ENCODE measurements around the gene C11orf24.
"Not testable (repeated sequence)": the region's sequence is repeated elsewhere in the genome, so short reads cannot be mapped to it uniquely, and the experiment has no call there.

C11orf24 gene

DNA sequence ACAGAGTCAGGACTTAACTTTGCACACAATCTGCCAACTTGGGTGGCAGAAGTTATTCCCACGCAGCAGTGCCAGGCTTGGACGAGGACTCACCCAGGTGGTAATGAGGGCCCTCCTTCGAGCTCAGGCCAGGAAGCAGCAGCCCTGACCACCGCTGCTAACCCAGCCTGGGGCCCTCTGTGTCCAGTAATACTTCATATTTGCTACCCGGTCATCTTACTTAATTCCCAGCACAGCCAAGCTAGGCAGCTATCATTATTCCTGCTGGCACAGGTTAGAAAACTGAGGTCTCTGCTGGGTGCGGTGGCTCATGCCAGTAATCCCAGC lies 25.2 kb upstream of the C11orf24 start:
- no peak for TF ChIP-seq ZFX (IDR thresholded peaks at IDR 0.05)
- TF ChIP-seq, protein P1, sequence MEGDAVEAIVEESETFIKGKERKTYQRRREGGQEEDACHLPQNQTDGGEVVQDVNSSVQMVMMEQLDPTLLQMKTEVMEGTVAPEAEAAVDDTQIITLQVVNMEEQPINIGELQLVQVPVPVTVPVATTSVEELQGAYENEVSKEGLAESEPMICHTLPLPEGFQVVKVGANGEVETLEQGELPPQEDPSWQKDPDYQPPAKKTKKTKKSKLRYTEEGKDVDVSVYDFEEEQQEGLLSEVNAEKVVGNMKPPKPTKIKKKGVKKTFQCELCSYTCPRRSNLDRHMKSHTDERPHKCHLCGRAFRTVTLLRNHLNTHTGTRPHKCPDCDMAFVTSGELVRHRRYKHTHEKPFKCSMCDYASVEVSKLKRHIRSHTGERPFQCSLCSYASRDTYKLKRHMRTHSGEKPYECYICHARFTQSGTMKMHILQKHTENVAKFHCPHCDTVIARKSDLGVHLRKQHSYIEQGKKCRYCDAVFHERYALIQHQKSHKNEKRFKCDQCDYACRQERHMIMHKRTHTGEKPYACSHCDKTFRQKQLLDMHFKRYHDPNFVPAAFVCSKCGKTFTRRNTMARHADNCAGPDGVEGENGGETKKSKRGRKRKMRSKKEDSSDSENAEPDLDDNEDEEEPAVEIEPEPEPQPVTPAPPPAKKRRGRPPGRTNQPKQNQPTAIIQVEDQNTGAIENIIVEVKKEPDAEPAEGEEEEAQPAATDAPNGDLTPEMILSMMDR (conservative IDR thresholded peaks at IDR 0.05) = no peak

DNA sequence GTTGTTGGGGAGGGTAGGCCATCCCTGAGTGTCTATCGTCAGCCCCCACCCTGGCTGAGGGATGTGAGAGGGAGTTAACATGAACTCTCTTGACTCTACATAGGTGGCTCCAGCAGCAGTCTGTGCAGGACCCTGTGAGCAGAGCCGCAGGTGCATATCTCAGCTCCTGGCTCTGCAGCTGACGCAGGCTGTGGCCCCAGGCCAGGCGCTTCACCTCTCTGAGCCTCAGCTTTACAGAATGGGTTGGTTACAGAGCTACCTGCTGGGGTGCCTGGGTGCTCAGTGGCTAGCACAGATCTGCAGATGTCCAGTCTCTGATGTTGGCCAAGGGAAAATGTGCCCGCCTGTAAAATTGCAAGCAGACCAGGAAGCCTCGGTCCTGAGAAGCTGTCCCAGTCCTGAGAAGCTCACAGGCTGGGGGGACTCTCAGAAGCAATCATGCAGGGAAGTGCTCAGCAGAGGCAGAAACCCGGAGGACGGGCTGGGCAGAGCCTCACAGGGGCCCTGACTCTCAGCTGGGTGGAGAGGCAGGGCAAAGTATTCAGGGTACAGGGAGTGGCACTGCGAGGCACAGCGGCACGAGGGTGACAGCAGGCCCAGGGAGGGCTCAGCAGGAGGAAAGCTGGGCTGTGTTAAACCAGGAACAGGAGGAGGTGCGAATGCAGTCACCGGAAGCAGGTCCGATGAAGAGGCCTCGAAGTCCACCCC lies 24.7 kb upstream of the C11orf24 start:
- no peak overlapping the region for H3K27ac ChIP-seq
- TF ChIP-seq, protein P1 (conservative IDR thresholded peaks at IDR 0.05) = no peak
- TF ChIP-seq ZFX (IDR thresholded peaks at IDR 0.05) = no peak

More for the DNA sequence above, 25.2 kb upstream of the C11orf24 start:
- H3K27ac ChIP-seq = no peak overlapping the region

DNA sequence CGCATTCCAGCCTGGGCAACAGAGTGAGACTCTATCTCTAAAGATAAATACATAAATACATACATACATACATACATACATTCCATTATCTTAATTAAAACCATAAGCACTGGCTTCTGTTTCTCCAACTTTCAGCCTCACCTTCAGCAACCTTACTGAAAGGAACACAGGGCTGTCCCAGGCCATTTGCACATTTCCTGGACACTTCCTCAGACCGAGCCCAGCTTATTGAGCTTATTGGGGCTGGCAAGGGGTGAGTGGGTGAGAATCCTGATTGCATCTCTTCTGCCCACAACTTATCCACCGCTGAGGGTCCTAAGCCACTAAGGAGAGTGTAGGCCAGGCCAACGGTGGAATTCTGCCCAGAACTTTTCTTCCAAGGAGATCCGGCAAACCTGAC lies 24.2 kb upstream of the C11orf24 start:
- H3K27ac ChIP-seq = no peak overlapping the region
- TF ChIP-seq ZFX (IDR thresholded peaks at IDR 0.05) = no peak
- TF ChIP-seq, protein P1 (conservative IDR thresholded peaks at IDR 0.05) = no peak

GRCh38 chr11:68295271-68295670 lies 23.5 kb upstream of the C11orf24 start:
- no peak overlapping the region for H3K27ac ChIP-seq
- no peak for TF ChIP-seq ZFX (IDR thresholded peaks at IDR 0.05)
- TF ChIP-seq, protein P1 (conservative IDR thresholded peaks at IDR 0.05) = no peak

DNA sequence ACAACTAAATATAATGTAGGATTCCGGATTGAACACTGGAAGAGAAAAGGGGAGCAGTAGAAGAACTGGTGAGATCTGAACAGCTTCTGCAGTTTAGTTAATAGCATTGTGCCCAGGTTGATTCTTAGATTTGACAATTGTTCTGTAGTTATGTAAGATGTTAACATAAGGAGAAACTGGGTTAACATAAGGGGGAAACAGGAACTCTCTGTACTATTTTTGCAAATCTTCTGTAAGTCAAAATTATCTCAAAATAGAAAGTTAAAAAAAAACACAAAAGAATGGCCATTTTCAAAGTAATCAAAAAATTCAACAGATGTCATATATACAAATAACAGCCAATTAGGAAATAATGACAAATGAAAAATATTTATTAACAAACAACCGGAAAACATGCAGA lies 21.9 kb upstream of the C11orf24 start:
- TF ChIP-seq, protein P1 (conservative IDR thresholded peaks at IDR 0.05) = no peak
- no peak for TF ChIP-seq ZFX (IDR thresholded peaks at IDR 0.05)
- no peak overlapping the region for H3K27ac ChIP-seq

DNA sequence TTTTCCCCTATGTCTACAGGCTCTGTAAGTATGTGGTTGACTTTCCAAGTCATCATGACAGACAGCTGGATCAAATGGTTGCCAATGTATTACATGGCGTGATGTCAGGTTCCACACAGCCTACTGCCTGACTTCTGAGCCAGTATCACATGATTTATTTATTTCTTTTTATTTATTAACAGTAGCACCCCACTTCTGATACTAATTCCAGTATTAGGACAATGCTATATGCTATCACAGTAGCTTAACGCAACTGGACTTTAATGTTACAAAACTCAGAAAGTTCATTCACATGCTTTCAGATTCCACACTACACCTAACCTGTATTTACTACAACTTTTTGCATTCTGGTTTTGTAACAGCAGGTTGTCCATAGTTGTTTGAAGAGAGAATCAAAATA lies 17.7 kb upstream of the C11orf24 start:
- TF ChIP-seq, protein P1 (conservative IDR thresholded peaks at IDR 0.05) = no peak
- no peak for TF ChIP-seq ZFX (IDR thresholded peaks at IDR 0.05)
- H3K27ac ChIP-seq = no peak overlapping the region

DNA sequence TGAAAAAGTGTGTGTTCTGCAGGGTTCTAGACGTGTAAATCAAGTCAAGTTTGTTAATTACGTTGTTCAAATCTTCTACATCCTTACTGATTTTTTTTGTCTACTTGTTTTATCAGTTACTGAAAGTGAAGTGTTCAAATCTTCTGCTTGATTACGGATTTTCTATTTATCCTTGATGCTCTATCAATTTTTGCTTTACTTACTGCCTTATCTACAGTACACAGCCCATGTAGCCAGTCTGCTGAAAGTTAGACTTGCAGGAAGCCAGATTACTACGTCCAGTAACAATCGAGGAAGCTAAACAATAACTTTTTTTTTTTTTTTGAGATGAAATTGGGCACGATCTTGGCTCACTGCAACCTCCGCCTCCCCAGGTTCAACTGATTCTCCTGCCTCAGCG lies 15.6 kb upstream of the C11orf24 start:
- H3K27ac ChIP-seq = no peak overlapping the region
- TF ChIP-seq, protein P1 (conservative IDR thresholded peaks at IDR 0.05) = no peak
- TF ChIP-seq ZFX (IDR thresholded peaks at IDR 0.05) = no peak

- not testable (repeated sequence) for H3K27ac ChIP-seq
Observed at GRCh38 chr11:68284588-68284987, 12.8 kb upstream of the C11orf24 start.

Data from C4-2B (cell line).